CD4-positive, alpha-beta T cell treated with Interleukin-21 for 1 hour (primary cell): ENCODE results near the gene PPP1R1C.
"Not testable (repeated sequence)": the region's sequence is repeated elsewhere in the genome, so short reads cannot be mapped to it uniquely, and the experiment has no call there.

Experiments used
- DNase-seq: peaks from one replicate; pipeline ENCODE4 v3.0.0-alpha.2; 2020

PPP1R1C gene

GRCh38 chr2:182015334-182016109 is 29.9 kb downstream of the PPP1R1C start:
- DNase-seq, result no peak

GRCh38 chr2:182018218-182018617 is 32.6 kb downstream of the PPP1R1C start:
- no peak for DNase-seq

GRCh38 chr2:182019731-182020130 is 34.1 kb downstream of the PPP1R1C start:
- no peak for DNase-seq

- no peak for DNase-seq
Observed at GRCh38 chr2:182020286-182021070, 34.8 kb downstream of the PPP1R1C start.

GRCh38 chr2:182023235-182023634 is 37.6 kb downstream of the PPP1R1C start:
- DNase-seq, result no peak

GRCh38 chr2:182030875-182031274 is 45.2 kb downstream of the PPP1R1C start:
- not testable (repeated sequence) for DNase-seq

GRCh38 chr2:182031956-182032355 is 46.3 kb downstream of the PPP1R1C start:
- DNase-seq, result no peak

GRCh38 chr2:182033449-182033848 is 47.8 kb downstream of the PPP1R1C start:
- no peak for DNase-seq

- no peak for DNase-seq
Observed at GRCh38 chr2:182038576-182038975, 52.9 kb downstream of the PPP1R1C start.

GRCh38 chr2:182043021-182043420 is 57.4 kb downstream of the PPP1R1C start:
- DNase-seq, result no peak

- no peak for DNase-seq
Observed at GRCh38 chr2:182043861-182044260, 58.2 kb downstream of the PPP1R1C start.

- no peak for DNase-seq
Observed at GRCh38 chr2:182047544-182047943, 61.9 kb downstream of the PPP1R1C start.

GRCh38 chr2:182048088-182048487 is 62.4 kb downstream of the PPP1R1C start:
- no peak for DNase-seq

GRCh38 chr2:182048621-182049020 is 63.0 kb downstream of the PPP1R1C start:
- DNase-seq, result no peak

GRCh38 chr2:182049372-182050148 is 63.9 kb downstream of the PPP1R1C start:
- no peak for DNase-seq

- DNase-seq, result no peak
Observed at GRCh38 chr2:182050333-182051135, 64.9 kb downstream of the PPP1R1C start.

- no peak for DNase-seq
Observed at GRCh38 chr2:182055993-182056392, 70.3 kb downstream of the PPP1R1C start.

- no peak for DNase-seq
Observed at GRCh38 chr2:182057002-182057401, 71.3 kb downstream of the PPP1R1C start.

- no peak for DNase-seq
Observed at GRCh38 chr2:182058056-182058455, 72.4 kb downstream of the PPP1R1C start.

GRCh38 chr2:182061739-182062138 is 76.1 kb downstream of the PPP1R1C start:
- no peak for DNase-seq

GRCh38 chr2:182062329-182062972 is 76.8 kb downstream of the PPP1R1C start:
- DNase-seq, result no peak
